Measurements from ENCODE around the gene RNF208.

DNA sequence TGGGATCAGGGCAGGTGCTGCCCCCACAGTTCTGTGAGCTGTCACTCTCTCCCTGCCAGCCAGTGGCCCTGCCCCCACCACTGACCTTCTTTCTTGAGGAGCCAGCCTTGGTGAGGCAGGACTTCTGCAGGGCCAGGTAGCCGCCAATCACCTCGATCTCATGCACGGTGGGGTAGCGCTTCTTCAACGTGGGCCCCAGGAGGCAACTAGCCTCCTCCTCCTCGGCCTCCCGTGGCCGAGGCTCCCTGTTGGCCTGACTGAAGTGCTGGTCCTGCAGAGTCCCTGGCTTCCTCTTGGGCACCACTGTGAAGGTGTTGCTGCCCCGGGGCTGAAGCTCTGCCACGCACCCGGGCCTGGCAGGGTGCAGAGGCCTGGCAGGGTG lies 23.1 kb downstream of the RNF208 start:
- TF ChIP-seq, protein P1, sequence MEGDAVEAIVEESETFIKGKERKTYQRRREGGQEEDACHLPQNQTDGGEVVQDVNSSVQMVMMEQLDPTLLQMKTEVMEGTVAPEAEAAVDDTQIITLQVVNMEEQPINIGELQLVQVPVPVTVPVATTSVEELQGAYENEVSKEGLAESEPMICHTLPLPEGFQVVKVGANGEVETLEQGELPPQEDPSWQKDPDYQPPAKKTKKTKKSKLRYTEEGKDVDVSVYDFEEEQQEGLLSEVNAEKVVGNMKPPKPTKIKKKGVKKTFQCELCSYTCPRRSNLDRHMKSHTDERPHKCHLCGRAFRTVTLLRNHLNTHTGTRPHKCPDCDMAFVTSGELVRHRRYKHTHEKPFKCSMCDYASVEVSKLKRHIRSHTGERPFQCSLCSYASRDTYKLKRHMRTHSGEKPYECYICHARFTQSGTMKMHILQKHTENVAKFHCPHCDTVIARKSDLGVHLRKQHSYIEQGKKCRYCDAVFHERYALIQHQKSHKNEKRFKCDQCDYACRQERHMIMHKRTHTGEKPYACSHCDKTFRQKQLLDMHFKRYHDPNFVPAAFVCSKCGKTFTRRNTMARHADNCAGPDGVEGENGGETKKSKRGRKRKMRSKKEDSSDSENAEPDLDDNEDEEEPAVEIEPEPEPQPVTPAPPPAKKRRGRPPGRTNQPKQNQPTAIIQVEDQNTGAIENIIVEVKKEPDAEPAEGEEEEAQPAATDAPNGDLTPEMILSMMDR (IDR thresholded peaks at IDR 0.05; ENCODE audit: insufficient read depth, low read depth, low read length), result no peak
- TF ChIP-seq EZH2 (IDR thresholded peaks at IDR 0.05; ENCODE audit: insufficient read depth, low read length), result no peak
